Retinal pigment epithelial cell (primary cell): ENCODE data around the gene COL4A1.

Source experiments
- DNase-seq: peaks from one replicate; pipeline ENCODE4 v3.0.0-alpha.2; 2010; ENCODE audit warnings: low read depth
- H3K4me3 ChIP-seq: 2 replicates; pipeline ENCODE4 v1.5.1; 2011; ENCODE audit warnings: mild to moderate bottlenecking, low read length, control low read depth, moderate library complexity
- CTCF ChIP-seq: conservative IDR thresholded peaks from 2 replicates; pipeline ENCODE4 v1.5.1; 2011; ENCODE audit warnings: low read depth, low read length, control low read depth, inconsistent platforms

The COL4A1 gene

GRCh38 chr13:110231348-110232047 is 75.5 kb downstream of the COL4A1 start:
- no peak for TF ChIP-seq CTCF
- no peak overlapping the region for H3K4me3 ChIP-seq
- DNase-seq = no peak

- TF ChIP-seq CTCF = no peak
- H3K4me3 ChIP-seq = no peak overlapping the region
- no peak for DNase-seq
Observed at GRCh38 chr13:110230661-110231347, 76.2 kb downstream of the COL4A1 start.

- no peak for TF ChIP-seq CTCF
- no peak overlapping the region for H3K4me3 ChIP-seq
- DNase-seq = no peak
Observed at GRCh38 chr13:110229905-110230563, 76.9 kb downstream of the COL4A1 start.

- no peak for DNase-seq
- no peak overlapping the region for H3K4me3 ChIP-seq
- no peak for TF ChIP-seq CTCF
Observed at GRCh38 chr13:110228936-110229904, 77.7 kb downstream of the COL4A1 start.

- TF ChIP-seq CTCF = no peak
- DNase-seq = no peak
- no peak overlapping the region for H3K4me3 ChIP-seq
Observed at GRCh38 chr13:110227864-110228643, 78.9 kb downstream of the COL4A1 start.

- DNase-seq = no peak
- no peak overlapping the region for H3K4me3 ChIP-seq
- no peak for TF ChIP-seq CTCF
Observed at GRCh38 chr13:110227416-110227815, 79.5 kb downstream of the COL4A1 start.
